CD4-positive, CD25-positive, alpha-beta regulatory T cell (primary cell): ENCODE measurements around the gene KCNN3. TPM values are rescaled to one million over a fixed set of nuclear protein-coding genes. Genes with fewer than 3 reads are reported as not detected.

Experiments used
- ATAC-seq, 2 donors: fragments of 150-1000 bp; cut with Tn5 transposase; one replicate each; pipeline ENCODE4 v1.10.0; 2021; ENCODE audit warnings: low read depth in 2 of 2, moderate number of reproducible peaks in 2 of 2, moderate library complexity in 1 of 2
- DNase-seq, 3 donors: peaks; one replicate each; pipeline versions ENCODE4 v3.0.0 to v3.0.0-alpha.2; 2012 to 2022; ENCODE audit warnings: mixed read lengths in 1 of 3
- H3K27ac ChIP-seq: one replicate; pipeline ENCODE4 v1.7.0; 2013; ENCODE audit warnings: mild to moderate bottlenecking, low read length; ENCODE audit not compliant: insufficient read depth, poor library complexity, severe bottlenecking
- H3K27me3 ChIP-seq: one replicate; pipeline ENCODE4 v1.7.0; 2013; ENCODE audit warnings: low read length; ENCODE audit not compliant: control insufficient read depth, insufficient read depth
- H3K36me3 ChIP-seq: one replicate; pipeline ENCODE4 v1.7.0; 2013; ENCODE audit warnings: mild to moderate bottlenecking, low read length, moderate library complexity; ENCODE audit not compliant: control insufficient read depth, insufficient read depth
- H3K4me1 ChIP-seq: 2 replicates; pipeline ENCODE4 v1.7.0; 2013; ENCODE audit warnings: mild to moderate bottlenecking, low read length; ENCODE audit not compliant: insufficient read depth, control insufficient read depth, poor library complexity, severe bottlenecking
- H3K4me3 ChIP-seq: one replicate; pipeline ENCODE4 v1.7.0; 2013; ENCODE audit warnings: low read depth, mild to moderate bottlenecking, low read length, moderate library complexity
- H3K9me3 ChIP-seq, 2 experiments: 1 replicate in 1 of 2; 2 replicates in 1 of 2; pipeline ENCODE4 v1.7.0; 2013; ENCODE audit warnings: low read length in 2 of 2, mild to moderate bottlenecking in 1 of 2, moderate library complexity in 1 of 2; ENCODE audit not compliant: control insufficient read depth in 2 of 2
- H3K27ac Mint-ChIP-seq, 3 donors: one replicate each; pipeline ENCODE4 v1.8.0; 2020 to 2022; ENCODE audit warnings: mild to moderate bottlenecking in 3 of 3, mixed read lengths in 3 of 3, moderate library complexity in 2 of 3
- H3K27me3 Mint-ChIP-seq: one replicate; pipeline ENCODE4 v1.8.0; 2022; ENCODE audit warnings: mild to moderate bottlenecking, mixed read lengths
- H3K36me3 Mint-ChIP-seq: one replicate; pipeline ENCODE4 v1.8.0; 2020; ENCODE audit warnings: mixed read lengths
- H3K4me1 Mint-ChIP-seq, 4 donors: one replicate each; pipeline ENCODE4 v1.8.0; 2020 to 2022; ENCODE audit warnings: mixed read lengths in 4 of 4, mild to moderate bottlenecking in 1 of 4
- H3K4me3 Mint-ChIP-seq, 4 donors: one replicate each; pipeline ENCODE4 v1.8.0; 2020 to 2022; ENCODE audit warnings: mild to moderate bottlenecking in 4 of 4, mixed read lengths in 4 of 4, moderate library complexity in 3 of 4
- H3K9me3 Mint-ChIP-seq, 7 donors: one replicate each; pipeline ENCODE4 v1.8.0; 2020 to 2022; ENCODE audit warnings: mixed read lengths in 7 of 7, mild to moderate bottlenecking in 3 of 7, moderate library complexity in 2 of 7
- polyA plus RNA-seq, 4 donors: library from polyadenylated mRNA; unstranded; fragments of 300-500 nt; fragmentation: Illumina TruSeq; gene quantifications; one replicate each; pipeline ENCODE4 v1.2.3, GENCODE V29; 2021
- total RNA-seq: library from RNA; stranded (reverse); gene quantifications from one replicate; pipeline ENCODE4 v1.2.3, GENCODE V29; 2022

The KCNN3 gene
- total and polyA plus RNA-seq, 5 donors from 2014 or later = 0.30 TPM; not detected in 4

- no peak for DNase-seq
- Histone ChIP-seq H3K9me3 (no peaks in the 10 kb centered on the region), H3K4me3 (no peak overlapping the region), H3K4me1 (no peaks in the 10 kb centered on the region), H3K27me3 (no peaks in the 10 kb centered on the region), H3K27ac (no peak overlapping the region), H3K36me3 (no peaks in the 10 kb centered on the region)
- no peaks in the 10 kb centered on the region for H3K36me3 Mint-ChIP-seq
- peaks cover 0 to 4% (median 0%) of the 10 kb centered on the region in 4 donors for H3K4me1 Mint-ChIP-seq
- no peaks in the 10 kb centered on the region for H3K27me3 Mint-ChIP-seq
- no peak overlapping the region for H3K27ac Mint-ChIP-seq
- no peak overlapping the region for H3K4me3 Mint-ChIP-seq
- H3K9me3 Mint-ChIP-seq = no peaks in the 10 kb centered on the region
- ATAC-seq = no peak
These were observed 33.0 kb upstream of the KCNN3 start for GRCh38 chr1:154902938-154903566.

- Histone ChIP-seq H3K9me3 (no peaks in the 10 kb centered on the region), H3K27ac (no peak overlapping the region), H3K36me3 (no peaks in the 10 kb centered on the region), H3K4me1 (no peaks in the 10 kb centered on the region), H3K4me3 (no peak overlapping the region), H3K27me3 (no peaks in the 10 kb centered on the region)
- Mint-ChIP-seq H3K4me1 (peaks cover 0 to 4% (median 0%) of the 10 kb centered on the region in 4 donors), H3K36me3 (no peaks in the 10 kb centered on the region), H3K4me3 (no peak overlapping the region), H3K27me3 (no peaks in the 10 kb centered on the region), H3K9me3 (peaks cover 0 to 2% (median 0%) of the 10 kb centered on the region in 7 donors), H3K27ac (no peak overlapping the region)
- no peak for DNase-seq
- no peak for ATAC-seq
These were observed 31.5 kb upstream of the KCNN3 start for GRCh38 chr1:154901591-154901990.

- peak overlapping the region in 1 of 3 donors; percentile 10 for H3K27ac Mint-ChIP-seq
- Histone ChIP-seq H3K4me3 (no peak overlapping the region), H3K27me3 (no peaks in the 10 kb centered on the region), H3K27ac (no peak overlapping the region), H3K4me1 (no peaks in the 10 kb centered on the region), H3K9me3 (no peaks in the 10 kb centered on the region), H3K36me3 (no peaks in the 10 kb centered on the region)
- no peaks in the 10 kb centered on the region for H3K36me3 Mint-ChIP-seq
- no peak for ATAC-seq
- no peak for DNase-seq
- H3K4me1 Mint-ChIP-seq = peaks cover 0 to 4% (median 0%) of the 10 kb centered on the region in 4 donors
- no peak overlapping the region for H3K4me3 Mint-ChIP-seq
- H3K9me3 Mint-ChIP-seq = peaks cover 0 to 2% (median 0%) of the 10 kb centered on the region in 7 donors
- no peaks in the 10 kb centered on the region for H3K27me3 Mint-ChIP-seq
These were observed 29.0 kb upstream of the KCNN3 start for GRCh38 chr1:154899041-154899440.

- Mint-ChIP-seq H3K4me3 (no peak overlapping the region), H3K36me3 (no peaks in the 10 kb centered on the region), H3K27me3 (no peaks in the 10 kb centered on the region), H3K4me1 (peaks cover 0 to 5% (median 2%) of the 10 kb centered on the region in 4 donors), H3K9me3 (peaks cover 0 to 2% (median 0%) of the 10 kb centered on the region in 7 donors), H3K27ac (peak overlapping the region in 1 of 3 donors; percentile 31)
- DNase-seq (no peak), ATAC-seq (no peak)
- no peaks in the 10 kb centered on the region for H3K36me3 ChIP-seq
- H3K27me3 ChIP-seq = no peaks in the 10 kb centered on the region
- no peaks in the 10 kb centered on the region for H3K9me3 ChIP-seq
- no peaks in the 10 kb centered on the region for H3K4me1 ChIP-seq
- H3K4me3 ChIP-seq = no peak overlapping the region
- no peak overlapping the region for H3K27ac ChIP-seq
These were observed 26.7 kb upstream of the KCNN3 start for GRCh38 chr1:154896771-154897286.

- Mint-ChIP-seq H3K27me3 (no peaks in the 10 kb centered on the region), H3K36me3 (no peaks in the 10 kb centered on the region), H3K4me1 (peaks cover 0 to 7% (median 2%) of the 10 kb centered on the region in 4 donors), H3K27ac (peak overlapping the region in 1 of 3 donors; percentile 57), H3K9me3 (peaks cover 0 to 2% (median 0%) of the 10 kb centered on the region in 7 donors), H3K4me3 (no peak overlapping the region)
- ATAC-seq (no peak), DNase-seq (no peak)
- no peak overlapping the region for H3K4me3 ChIP-seq
- no peaks in the 10 kb centered on the region for H3K27me3 ChIP-seq
- no peaks in the 10 kb centered on the region for H3K4me1 ChIP-seq
- no peaks in the 10 kb centered on the region for H3K9me3 ChIP-seq
- no peaks in the 10 kb centered on the region for H3K36me3 ChIP-seq
- H3K27ac ChIP-seq = no peak overlapping the region
These were observed 25.7 kb upstream of the KCNN3 start for GRCh38 chr1:154895798-154896197.

- no peak overlapping the region for H3K27ac ChIP-seq
- H3K27ac Mint-ChIP-seq = no peak overlapping the region
- H3K27me3 Mint-ChIP-seq = no peaks in the 10 kb centered on the region
- peaks cover 0 to 7% (median under 1%) of the 10 kb centered on the region in 4 donors for H3K4me1 Mint-ChIP-seq
- H3K9me3 Mint-ChIP-seq = peaks cover 0 to 2% (median 0%) of the 10 kb centered on the region in 7 donors
- DNase-seq (no peak), ATAC-seq (no peak)
- no peak overlapping the region for H3K4me3 ChIP-seq
- no peaks in the 10 kb centered on the region for H3K4me1 ChIP-seq
- peaks cover 5% of the 10 kb centered on the region for H3K36me3 Mint-ChIP-seq
- H3K9me3 ChIP-seq = no peaks in the 10 kb centered on the region
- H3K27me3 ChIP-seq = no peaks in the 10 kb centered on the region
- no peak overlapping the region for H3K4me3 Mint-ChIP-seq
- H3K36me3 ChIP-seq = no peaks in the 10 kb centered on the region
These were observed 21.4 kb upstream of the KCNN3 start for GRCh38 chr1:154891452-154891851.

GRCh38 chr1:154888757-154889156 lies 18.7 kb upstream of the KCNN3 start:
- Mint-ChIP-seq H3K27me3 (no peaks in the 10 kb centered on the region), H3K4me3 (no peak overlapping the region)

More at GRCh38 chr1:154888757-154889156, 18.7 kb upstream of the KCNN3 start:
- no peak for ATAC-seq
- H3K27ac Mint-ChIP-seq = no peak overlapping the region
- no peaks in the 10 kb centered on the region for H3K9me3 ChIP-seq
- H3K4me3 ChIP-seq = no peak overlapping the region
- no peaks in the 10 kb centered on the region for H3K36me3 ChIP-seq
- H3K36me3 Mint-ChIP-seq = peaks cover 5% of the 10 kb centered on the region
- DNase-seq = no peak
- H3K4me1 Mint-ChIP-seq = peaks cover 0 to 11% (median 2%) of the 10 kb centered on the region in 4 donors
- peaks cover 0 to 3% (median 0%) of the 10 kb centered on the region in 7 donors for H3K9me3 Mint-ChIP-seq
- H3K27me3 ChIP-seq = no peaks in the 10 kb centered on the region
- H3K4me1 ChIP-seq = no peaks in the 10 kb centered on the region
- no peak overlapping the region for H3K27ac ChIP-seq
